Renal cortical epithelial cell (primary cell): ENCODE data around the gene CNTNAP3. TPM values are rescaled to one million over a fixed set of nuclear protein-coding genes. Genes with fewer than 3 reads are reported as not detected.
"Not testable (repeated sequence)": the region's sequence is repeated elsewhere in the genome, so short reads cannot be mapped to it uniquely, and the experiment has no call there.

Experiments
- DNase-seq: peaks from one replicate; pipeline ENCODE4 v3.0.0-alpha.2; 2011; ENCODE audit warnings: low read depth
- total RNA-seq: library from RNA; depleted of rRNA; stranded (reverse); fragments of >200 nt; gene quantifications from 2 replicates; pipeline ENCODE4 v1.2.3, GENCODE V29; 2014

Gene CNTNAP3
- total RNA-seq, result 1.9 and 2.2 TPM in 2 replicates

DNA sequence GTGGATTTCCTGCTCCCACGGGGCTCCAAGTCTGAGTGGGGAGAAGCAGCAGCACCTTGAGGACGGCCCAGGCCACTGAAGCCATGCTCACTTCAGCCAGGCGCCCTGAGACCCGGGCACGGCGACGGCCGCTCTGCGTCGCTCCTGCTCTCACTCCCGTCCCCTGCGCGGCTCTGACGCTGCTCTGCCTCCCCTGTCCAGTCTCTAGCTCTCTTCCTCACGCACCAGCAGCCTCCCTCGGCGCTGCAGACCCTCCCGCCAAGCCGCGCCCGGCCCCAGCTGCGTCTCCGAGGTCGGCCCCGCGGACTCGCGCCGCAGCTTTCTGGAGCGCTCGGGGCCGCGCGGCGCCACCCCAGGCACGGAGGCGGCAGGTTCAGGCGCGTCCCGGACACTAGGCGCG, at the start of gene CNTNAP3:
CNTNAP3 (minus strand) TSS at position 188 of the 400 bp plus-strand sequence; CDS start at position 85, 103 bp downstream.
- DNase-seq, result peak; percentile 0

- not testable (repeated sequence) for DNase-seq
These were observed 8.0 kb downstream of the CNTNAP3 start for GRCh38 chr9:39279995-39280394.

- DNase-seq, result not testable (repeated sequence)
These were observed 45.5 kb downstream of the CNTNAP3 start for GRCh38 chr9:39242513-39242912.

DNA sequence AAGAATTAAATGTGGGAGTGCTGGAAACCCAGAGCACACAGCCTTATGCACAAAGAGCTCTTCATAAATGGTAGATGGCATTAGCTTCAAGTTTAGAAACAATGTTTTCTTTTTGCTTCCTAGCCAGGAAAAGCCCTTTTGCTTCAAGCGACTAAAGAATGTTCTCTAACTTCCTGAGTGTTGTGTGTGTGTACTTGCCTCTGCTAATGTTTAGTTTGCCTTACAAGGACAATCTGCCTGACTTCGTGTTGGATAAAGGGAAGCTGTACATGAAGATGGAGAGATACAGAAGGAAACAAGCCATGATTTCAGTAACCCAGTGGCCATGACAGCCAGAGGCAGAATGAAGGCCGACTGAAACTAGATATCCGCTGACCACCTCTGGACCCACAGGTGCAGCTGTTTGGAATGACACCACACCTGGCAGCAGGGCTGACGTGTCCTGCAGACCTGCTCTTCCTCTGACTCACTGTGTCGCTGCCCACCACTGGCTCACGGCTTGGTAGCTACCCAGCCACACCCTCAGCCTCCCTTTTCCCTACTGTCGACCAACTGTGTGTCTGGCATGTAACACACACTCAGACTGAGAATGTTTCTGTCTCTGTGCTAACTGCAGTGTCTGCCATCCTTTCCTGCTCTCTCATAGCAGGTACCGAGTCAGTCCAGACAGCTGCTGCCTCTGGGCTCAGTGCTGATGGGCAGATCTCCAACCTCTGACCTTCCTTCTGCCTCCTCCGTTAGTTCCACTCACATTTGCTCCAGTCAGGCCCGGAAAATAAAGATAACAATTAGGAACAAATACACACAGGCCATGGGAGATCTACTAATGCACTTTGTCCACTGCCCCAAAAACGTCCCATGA, 55.6 kb downstream of the CNTNAP3 start:
- DNase-seq, result not testable (repeated sequence)

GRCh38 chr9:39215976-39216375, 72.0 kb downstream of the CNTNAP3 start:
- not testable (repeated sequence) for DNase-seq

- not testable (repeated sequence) for DNase-seq
These were observed 78.2 kb downstream of the CNTNAP3 start for GRCh38 chr9:39209773-39210172.

GRCh38 chr9:39206643-39207042, 81.3 kb downstream of the CNTNAP3 start:
- DNase-seq, result not testable (repeated sequence)

- DNase-seq, result not testable (repeated sequence)
These were observed 82.1 kb downstream of the CNTNAP3 start for GRCh38 chr9:39205842-39206241.

GRCh38 chr9:39200412-39200811, 87.6 kb downstream of the CNTNAP3 start:
- not testable (repeated sequence) for DNase-seq

DNA sequence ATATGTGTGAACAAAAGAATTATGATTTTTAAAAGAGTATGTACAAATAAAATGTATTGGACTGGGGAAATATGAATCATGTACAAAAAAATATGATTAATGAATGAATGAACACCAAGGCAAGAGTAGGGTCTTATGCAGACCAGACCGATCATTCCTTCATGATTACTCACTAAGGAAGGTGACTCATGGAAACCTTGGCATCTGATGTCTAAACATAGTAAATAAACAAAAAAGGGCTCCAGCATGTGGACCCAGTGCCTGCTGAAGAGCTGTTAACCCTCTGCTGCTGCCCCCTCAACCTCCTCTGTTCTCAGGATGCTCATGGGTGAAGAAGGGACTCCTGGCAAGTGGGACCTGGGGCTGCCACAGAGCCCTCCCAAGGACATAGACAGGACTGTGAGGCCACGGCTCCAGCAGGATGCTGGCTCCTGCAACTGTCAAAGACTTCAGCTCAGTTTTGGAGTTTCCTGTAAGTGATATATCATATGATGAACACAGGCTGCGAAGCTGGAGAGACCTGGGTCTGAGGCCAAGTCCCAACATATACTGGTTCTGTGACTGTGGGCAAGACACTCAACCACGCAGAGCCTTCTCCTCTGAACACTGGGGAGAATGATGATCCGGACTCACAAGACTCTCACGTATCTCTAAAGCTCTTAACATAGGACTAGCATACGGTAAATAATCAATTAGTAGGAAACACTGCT, 89.8 kb downstream of the CNTNAP3 start:
- DNase-seq, result not testable (repeated sequence)

GRCh38 chr9:39171370-39171769, 116.6 kb downstream of the CNTNAP3 start:
- DNase-seq, result not testable (repeated sequence)

DNA sequence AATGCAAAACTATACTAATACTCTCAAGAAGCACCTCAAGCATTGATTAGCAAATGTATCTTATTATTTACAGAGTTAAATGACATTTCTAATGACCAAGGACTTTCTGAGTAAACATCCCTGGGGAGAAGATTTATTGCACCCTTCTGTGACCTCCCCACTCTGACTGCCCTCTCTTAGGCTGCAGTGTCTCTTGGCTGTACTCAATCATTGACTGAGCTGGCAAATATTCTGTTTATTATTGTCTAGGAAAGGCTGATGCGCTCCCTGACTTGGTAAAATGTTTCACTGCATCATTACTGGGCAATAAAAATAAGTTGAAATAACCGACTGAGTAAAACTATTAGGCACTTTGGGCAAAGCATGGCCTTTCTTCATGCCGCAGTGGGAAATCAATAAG, 130.3 kb downstream of the CNTNAP3 start:
- DNase-seq, result not testable (repeated sequence)

DNA sequence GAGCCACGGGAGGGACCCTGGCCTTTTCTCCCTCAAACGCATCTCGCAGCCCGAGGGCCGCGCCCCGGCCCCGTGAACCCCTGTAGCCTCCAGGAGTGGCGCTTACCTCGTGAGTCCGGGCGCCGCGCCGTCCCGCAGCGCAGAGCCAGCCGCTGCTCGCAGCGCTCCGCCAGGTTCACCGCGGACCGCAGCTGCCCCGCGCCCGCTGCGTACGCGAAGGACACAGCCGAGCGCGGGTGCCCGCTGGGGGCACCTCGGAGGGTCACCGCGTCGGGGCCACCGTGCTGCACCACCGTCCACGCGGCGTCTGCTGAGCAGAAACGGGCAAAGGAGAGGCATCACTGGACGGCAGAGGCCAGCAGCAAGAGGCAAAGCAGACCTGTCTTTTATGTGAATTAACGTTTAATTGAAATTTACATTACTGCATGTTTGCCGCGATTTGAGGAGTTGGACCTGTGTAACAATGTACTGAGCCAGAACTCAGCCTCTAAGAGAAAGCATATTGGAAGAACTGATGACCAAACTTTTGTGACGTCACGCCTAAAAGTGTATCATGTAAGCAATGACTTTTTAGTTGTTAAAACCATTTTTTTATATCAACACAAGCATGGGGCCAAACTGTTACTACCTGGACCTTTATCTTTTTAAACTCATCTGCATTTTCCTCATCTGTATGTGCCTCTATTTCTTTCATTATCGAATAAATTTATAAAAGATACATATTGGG, 155.0 kb downstream of the CNTNAP3 start:
- DNase-seq, result not testable (repeated sequence)

- DNase-seq, result not testable (repeated sequence)
These were observed 166.6 kb downstream of the CNTNAP3 start for GRCh38 chr9:39121401-39121800.

DNA sequence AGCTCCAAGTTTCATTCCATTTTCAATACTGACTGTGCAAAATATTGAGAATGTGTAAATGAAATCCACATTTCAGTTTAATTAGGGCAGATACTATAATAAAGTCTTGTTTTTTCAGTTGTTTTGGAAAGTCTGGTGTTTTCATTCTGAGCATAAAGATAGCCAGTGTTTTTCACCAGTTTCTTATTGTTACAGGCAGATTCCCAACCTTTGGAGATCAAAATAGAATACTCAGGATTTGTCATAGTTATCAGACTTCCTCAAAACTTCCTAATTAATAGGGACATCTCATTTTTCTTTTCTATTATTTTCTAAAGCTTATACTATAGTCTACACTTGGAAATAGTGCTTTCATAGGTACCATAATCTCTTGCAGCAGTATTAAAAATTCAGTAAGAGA, 176.2 kb downstream of the CNTNAP3 start:
- DNase-seq, result not testable (repeated sequence)

DNA sequence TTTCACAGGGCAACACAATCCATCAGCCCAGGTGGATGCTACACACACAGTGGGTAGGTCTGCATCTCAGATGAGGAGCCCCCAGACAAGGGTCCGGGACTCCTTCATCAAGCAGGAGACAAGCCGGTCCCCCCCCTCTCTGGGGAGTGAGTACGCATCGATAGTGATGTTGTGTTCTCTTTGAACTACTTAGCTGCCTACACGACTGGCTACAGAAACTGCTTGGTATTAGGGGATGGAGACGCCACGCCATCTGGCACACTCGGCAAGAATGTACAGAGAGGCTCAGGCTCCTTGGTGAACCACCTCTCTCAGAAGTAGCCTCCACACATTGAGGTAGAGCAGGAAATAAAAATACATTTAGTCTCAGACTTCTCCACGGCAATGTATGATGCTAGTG, 179.8 kb downstream of the CNTNAP3 start:
- no peak for DNase-seq

GRCh38 chr9:39097208-39097607, 190.8 kb downstream of the CNTNAP3 start:
- not testable (repeated sequence) for DNase-seq

DNA sequence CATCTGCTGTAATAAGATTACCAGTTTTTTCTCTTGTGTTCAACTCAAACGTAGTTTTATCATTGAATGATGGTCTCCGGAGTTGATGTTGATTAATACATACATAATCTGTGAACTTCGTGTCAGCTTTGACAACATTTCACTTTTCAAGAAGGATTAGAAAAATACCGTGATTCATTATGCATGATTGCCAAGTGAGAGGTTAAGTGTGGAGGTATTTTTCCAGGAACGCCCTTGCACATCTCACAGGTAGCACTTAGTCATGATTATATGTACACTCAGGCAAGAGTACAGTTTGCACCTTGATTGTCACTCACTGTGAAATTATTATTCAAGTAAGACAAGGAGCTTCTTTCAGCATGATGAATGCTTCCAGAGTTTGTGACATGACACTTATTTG, 202.7 kb downstream of the CNTNAP3 start:
- DNase-seq, result not testable (repeated sequence)

GRCh38 chr9:39082574-39082973, 205.4 kb downstream of the CNTNAP3 start:
- not testable (repeated sequence) for DNase-seq

DNA sequence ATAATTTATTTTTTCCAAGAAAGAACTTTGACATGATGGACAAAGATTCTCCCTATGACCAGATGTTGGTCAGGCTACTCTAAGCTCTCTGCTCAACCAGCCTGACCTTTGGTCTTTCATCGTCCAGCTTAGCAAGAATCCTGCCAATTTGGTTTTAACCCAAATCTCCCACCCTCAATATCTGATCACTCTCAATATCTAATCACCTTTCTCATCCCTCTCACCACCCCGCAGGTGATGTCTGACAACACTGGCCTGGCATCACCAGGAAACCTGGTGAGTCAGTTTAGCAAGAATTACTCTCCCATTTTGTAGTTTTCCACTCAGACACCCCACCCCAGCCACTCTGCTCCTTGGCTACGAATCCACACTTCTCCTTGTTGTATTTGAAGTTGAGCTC, 207.9 kb downstream of the CNTNAP3 start:
- not testable (repeated sequence) for DNase-seq

DNA sequence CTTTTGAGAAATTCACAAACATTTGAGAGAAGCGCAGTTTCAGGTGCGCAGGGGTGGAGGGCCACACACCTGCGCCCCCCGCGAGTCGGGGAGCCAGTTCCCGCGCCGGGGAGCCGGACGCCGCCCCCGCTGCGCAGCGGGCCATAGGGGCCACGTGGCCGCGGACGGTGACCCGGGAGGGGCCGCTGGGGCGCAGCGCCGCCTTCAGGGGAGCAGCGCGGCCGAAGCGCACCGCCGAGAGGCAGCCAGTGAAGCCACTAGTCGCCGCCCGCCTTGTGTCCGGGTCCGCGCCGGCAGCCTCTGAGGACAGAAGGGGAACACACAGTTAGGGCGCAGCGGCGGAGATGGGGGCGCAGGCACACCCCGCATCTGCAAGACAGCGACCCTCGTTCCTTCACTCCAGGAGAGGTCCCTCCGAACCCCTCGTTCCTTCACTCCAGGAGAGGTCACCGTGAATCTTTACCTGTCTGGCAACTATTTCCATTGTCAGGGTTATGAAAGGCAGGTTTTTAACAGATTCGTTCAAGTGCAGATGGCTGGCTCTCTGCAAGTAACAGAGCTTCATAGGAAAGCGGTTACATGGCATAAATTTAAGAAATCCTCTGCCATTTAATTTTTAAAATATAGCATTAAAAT, 209.2 kb downstream of the CNTNAP3 start:
- not testable (repeated sequence) for DNase-seq
